HG02938 (cell line): ENCODE results near the gene SLCO2B1.

Experiments used
- ATAC-seq: cut with Tn5 transposase; IDR thresholded peaks from one replicate; pipeline ENCODE4 v1.9.1; 2021; ENCODE audit warnings: mild to moderate bottlenecking, moderate library complexity; ENCODE audit not compliant: unreplicated experiment

SLCO2B1 gene

DNA sequence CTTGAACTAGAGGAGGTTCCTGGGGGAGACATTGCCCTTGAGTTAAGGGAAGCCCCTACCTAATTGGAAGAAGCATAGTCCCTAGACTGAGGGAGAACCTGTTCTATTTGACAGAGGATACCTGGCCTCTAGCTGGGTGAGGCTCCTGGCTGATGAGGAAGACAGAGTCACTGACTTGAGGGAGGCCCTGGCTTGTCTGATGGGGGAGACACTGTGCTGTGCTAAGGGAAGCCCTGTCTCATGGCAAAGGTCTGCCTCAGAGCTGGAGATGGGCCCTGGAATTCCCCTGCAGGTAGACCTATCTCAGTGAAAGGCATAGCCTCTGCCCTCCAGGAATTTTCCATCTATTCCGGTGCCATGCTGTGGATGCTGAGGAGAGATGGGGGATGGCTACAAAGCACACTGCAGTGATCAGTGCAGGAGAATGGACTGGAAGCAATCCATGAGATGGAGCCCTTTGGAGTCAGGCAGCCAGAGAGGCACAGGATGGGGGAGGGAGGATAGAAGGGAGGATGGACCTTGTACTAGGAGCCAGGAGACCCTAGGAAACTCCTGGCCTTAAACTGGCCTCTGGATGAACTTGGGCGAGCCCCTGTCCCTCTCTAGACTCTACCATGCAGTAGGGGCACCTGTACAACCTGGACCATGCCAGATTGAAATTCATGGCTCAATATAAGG, 39.9 kb downstream of the SLCO2B1 start:
- no peak for ATAC-seq

DNA sequence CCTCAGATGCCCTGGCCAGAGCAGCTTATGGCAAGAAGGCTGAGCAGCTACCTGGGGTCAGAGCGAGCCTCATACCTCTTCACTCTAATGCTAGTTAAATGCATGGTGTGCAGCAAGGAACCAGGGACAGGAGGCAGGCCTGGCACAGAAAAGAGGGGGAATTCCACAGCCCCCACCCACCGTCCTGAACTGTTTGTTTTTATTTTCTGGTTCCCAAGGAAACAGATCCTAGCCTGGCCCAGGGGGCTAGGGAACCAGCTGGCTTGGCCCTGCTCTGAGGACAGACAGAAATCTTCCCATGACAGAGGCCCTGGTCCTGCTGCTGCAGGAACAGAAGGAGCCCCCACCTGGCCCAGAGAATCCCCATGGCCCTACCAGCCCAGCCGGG, 40.4 kb downstream of the SLCO2B1 start:
- ATAC-seq = no peak

GRCh38 chr11:75193271-75193670, 42.4 kb downstream of the SLCO2B1 start:
- no peak for ATAC-seq

DNA sequence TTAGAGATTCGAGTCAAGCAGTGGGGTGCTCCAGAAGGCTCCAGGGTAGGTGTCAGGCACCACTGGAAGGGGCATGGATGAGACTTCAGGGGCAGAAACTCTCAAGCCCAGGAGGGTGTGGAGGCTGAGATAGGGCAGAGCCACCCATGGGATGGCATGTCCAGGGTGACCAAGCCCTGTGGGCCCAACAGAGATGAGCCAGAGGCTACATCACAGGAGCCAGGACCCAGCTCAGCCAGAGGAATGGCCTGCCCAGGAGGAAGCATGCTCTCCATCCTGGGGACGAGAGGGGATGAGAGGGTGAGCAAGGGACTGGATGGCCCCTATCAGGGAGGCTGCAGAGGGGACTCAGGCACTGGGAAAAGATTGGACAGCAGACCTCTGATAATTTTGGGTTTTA, 42.8 kb downstream of the SLCO2B1 start:
- ATAC-seq = no peak

DNA sequence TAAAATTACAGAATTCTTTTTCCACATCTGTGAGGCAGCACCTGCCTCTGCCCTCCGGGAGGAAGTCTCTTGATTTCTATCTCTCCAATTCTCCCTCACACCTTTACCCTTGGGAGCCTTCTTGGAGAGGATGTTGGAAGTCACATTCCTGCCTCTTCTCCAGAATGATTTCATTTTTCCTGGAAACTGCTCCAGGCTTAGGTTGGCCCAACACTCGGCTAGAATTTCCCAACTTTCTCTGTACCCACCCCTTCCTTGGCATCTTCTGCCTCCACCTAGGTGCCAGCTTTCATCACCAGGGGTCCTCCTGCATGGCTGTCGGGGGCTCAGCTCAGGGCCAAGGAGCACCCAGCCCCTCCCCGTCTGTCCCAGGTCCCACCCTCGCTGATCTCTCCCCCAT, 43.2 kb downstream of the SLCO2B1 start:
- no peak for ATAC-seq

GRCh38 chr11:75195167-75195962, 44.5 kb downstream of the SLCO2B1 start:
- no peak for ATAC-seq

DNA sequence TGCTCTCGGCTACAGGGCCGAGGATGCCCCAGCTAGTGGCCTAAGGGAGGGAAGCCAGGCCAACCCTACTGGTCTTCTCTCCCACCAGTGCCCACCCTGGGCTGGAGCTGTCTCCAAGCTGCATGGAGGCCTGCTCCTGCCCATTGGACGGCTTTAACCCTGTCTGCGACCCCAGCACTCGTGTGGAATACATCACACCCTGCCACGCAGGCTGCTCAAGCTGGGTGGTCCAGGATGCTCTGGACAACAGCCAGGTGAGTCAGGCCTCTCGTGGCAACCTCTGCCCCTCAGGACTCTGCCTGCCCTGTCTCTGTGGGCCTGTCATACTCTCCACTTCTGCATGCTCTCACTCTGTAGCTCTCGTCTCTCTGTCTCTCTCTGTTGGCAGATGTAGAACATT, 45.5 kb downstream of the SLCO2B1 start:
- no peak for ATAC-seq

GRCh38 chr11:75197512-75198277, 46.8 kb downstream of the SLCO2B1 start:
- no peak for ATAC-seq

- ATAC-seq = no peak
These were observed 47.5 kb downstream of the SLCO2B1 start for GRCh38 chr11:75198278-75198973.

DNA sequence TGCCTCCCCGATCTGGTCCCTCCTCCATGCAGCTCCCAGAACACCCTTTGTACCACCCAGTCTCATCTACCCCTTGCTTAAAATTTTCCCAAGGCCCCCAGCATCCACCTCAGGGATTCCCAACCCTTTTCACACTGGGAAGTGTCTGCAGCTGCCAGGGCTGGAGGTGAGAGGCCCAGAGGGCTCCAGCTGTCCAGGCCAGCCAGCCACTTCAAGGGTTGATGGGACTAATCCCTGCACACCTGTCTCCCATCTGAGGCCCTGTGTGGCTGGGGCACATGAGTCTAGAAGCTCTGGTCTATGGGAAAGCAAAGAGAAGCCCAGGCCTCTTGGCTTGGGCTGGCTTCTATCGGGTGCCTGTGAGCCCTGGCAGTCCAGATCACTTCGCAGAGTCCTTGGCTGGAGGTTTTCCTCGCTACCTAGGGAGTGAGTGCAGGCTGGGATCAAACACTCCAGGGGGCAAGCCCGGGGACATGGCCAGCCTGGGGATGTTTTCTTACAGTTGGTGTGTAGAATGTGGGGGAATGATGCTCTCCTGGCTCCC, 48.6 kb downstream of the SLCO2B1 start:
- ATAC-seq = no peak

GRCh38 chr11:75200051-75200450, 49.1 kb downstream of the SLCO2B1 start:
- ATAC-seq = no peak

DNA sequence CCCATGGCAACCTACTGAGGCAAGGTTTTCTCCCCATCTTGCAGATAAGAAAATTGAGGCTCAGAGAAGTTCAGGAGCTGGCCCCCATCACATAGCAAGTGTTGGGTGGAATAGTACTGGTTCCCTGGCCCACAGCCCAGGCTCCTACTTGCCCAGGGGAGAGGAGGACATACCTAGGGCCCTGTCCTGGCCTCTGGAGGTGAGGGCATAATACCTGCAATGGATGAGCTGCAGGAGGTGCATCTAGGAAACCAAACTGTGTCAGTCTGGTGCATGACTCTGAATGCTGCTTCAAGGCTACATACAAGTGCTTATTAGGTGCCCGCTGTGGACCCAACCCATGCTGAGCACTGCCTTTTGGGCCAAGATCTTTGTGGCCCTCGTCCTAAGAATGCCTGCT, 49.6 kb downstream of the SLCO2B1 start:
- ATAC-seq = no peak

DNA sequence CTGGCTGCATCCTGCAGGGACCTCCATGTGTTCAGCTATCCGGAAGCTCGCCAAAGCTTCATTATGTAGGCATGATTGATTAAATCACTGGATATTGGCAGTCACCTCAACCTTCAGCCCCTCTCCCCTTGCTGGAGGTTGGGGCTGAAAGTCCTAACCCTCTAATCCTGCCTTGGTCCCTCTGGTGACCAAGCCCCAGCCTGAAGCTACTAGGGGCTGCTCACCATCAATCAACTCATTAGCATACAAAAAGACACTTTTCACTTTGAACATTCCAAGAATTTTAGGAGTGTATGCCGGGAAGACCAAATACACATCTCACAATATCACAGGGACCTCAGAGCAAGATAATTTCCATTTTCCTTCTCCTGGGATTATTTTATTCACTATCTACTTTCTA, 50.9 kb downstream of the SLCO2B1 start:
- no peak for ATAC-seq

DNA sequence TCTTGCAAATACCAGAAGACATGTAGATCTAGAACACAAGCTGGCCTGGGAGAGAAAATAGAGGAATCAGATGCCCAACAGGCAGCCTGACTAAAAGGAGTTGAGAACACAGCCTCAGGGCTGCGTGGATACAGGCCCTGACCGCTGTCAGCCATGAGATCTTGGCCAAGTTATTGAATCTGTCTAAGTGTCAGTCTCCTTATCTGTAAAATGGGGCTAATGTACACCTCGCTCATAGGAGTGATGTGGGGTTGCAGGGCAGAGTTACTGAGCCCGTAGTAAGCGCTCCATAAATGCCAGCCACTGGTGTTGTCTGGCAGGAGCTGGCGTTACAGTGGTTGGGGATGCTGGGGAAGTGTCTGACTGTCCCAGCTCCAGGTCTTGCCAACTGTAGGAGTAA, 51.3 kb downstream of the SLCO2B1 start:
- no peak for ATAC-seq

DNA sequence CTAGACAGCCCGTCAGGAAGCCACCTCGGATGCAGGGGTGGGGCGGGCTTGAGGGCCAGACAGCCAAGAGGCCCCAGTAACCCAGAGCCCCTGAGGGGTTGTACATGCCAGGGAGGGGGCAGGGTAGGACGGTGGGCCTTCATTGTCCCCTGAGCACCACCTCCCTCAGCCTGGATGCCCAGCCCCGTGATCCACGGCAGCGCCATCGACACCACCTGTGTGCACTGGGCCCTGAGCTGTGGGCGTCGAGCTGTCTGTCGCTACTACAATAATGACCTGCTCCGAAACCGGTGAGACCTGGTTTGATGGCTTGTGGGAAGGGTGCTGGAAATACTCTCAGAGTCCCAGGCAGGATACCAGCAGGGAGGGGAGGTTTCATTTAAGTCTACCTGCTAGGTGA, 52.2 kb downstream of the SLCO2B1 start:
- no peak for ATAC-seq

DNA sequence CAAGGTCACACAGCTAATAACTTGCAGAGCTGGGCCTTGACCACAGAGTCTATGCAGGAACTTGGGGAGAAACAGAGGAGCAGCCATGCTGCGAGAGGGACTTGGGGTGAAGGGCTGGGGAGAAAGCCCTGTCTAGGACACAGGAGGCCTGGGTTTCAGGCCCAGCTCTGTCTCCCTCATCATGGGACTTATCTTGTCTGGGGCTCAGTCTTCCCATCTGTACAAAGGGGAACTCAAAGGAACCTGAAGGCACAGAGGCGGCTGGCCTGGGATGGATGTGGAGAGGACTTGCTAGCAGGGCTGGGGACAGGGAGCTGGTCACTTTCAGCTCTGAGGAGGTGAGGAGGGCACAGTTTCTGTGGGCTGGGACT, 52.7 kb downstream of the SLCO2B1 start:
- no peak for ATAC-seq

- ATAC-seq = no peak
These were observed 53.2 kb downstream of the SLCO2B1 start for GRCh38 chr11:75204012-75204674.

DNA sequence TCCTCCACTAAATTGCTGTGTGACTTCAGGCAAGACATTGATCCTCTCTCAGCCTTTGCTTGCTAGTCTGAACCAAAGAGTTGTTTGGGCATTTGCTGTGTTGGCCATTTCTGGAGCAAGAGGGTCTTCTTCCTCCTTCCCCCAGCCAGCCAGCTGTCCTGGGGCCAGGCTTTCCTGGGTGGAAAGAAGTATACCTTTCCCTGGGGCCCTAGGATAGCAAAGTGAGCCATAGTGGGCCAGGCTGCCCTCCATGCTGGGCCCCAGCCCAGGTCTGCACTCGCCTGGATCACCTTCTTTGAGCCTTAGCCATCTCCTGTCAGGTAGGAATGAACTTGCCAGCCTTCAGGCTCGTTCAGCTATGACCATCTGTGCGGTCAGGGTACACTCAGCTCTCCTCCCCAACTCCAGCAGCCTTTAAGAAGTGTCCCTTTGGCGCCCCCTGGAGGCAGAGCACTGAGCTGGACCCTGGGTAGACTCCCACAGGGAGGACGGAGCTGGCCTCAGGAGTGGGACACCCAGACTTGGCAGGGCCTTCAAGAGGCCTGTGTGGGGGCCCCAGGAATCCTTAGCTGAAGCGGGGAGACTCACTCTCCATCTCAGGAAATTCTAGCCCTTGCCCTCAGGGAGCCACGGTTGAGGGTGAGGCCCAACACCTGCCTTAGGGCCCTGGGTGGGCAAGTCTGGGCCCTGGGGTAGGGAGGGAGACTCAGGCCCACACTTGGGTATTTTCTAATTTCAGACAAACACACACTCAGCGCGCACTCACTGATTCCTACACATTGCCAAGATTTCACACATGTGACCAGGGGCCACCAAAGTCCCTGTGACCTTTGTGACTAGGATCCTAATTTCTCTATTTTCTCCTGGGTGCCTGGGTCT, 54.0 kb downstream of the SLCO2B1 start:
- peak; percentile 71 for ATAC-seq

- ATAC-seq = no peak
These were observed 54.7 kb downstream of the SLCO2B1 start for GRCh38 chr11:75205564-75206020.
